Liver (tissue), 9 donors: ENCODE results near the gene WWC2. TPM values are rescaled to one million over a fixed set of nuclear protein-coding genes. Genes with fewer than 3 reads are reported as not detected.

Experiments used
- DNase-seq: peaks from one replicate; pipeline ENCODE4 v3.0.0-alpha.2; 2017; ENCODE audit warnings: low spot score
- H3K27ac ChIP-seq, 2 donors: one replicate each; pipeline ENCODE4 v1.7.0; 2013; ENCODE audit warnings: inconsistent platforms in 2 of 2, low read length in 2 of 2, control low read depth in 1 of 2, low read depth in 1 of 2, mild to moderate bottlenecking in 1 of 2
- H3K27me3 ChIP-seq, 4 donors: one replicate each; pipeline versions ENCODE4 v1.6.1 to v1.7.0; 2013; ENCODE audit warnings: low read length in 3 of 4, inconsistent platforms in 1 of 4, mild to moderate bottlenecking in 1 of 4, moderate library complexity in 1 of 4; ENCODE audit not compliant: control insufficient read depth in 4 of 4, insufficient read depth in 4 of 4
- H3K36me3 ChIP-seq, 4 donors: one replicate each; pipeline versions ENCODE4 v1.6.1 to v1.7.0; 2013; ENCODE audit warnings: low read length in 3 of 4, mild to moderate bottlenecking in 3 of 4, low read depth in 1 of 4, moderate library complexity in 1 of 4; ENCODE audit not compliant: control insufficient read depth in 4 of 4, insufficient read depth in 3 of 4
- H3K4me1 ChIP-seq, 4 donors: one replicate each; pipeline versions ENCODE4 v1.6.1 to v1.7.0; 2013; ENCODE audit warnings: low read length in 3 of 4, mild to moderate bottlenecking in 3 of 4, moderate library complexity in 1 of 4; ENCODE audit not compliant: control insufficient read depth in 4 of 4, insufficient read depth in 4 of 4
- H3K4me3 ChIP-seq, 3 donors: one replicate each; pipeline versions ENCODE4 v1.6.1 to v1.7.0; 2013; ENCODE audit warnings: low read length in 3 of 3, control low read depth in 1 of 3, low read depth in 1 of 3, mild to moderate bottlenecking in 1 of 3
- H3K9ac ChIP-seq, 2 donors: one replicate each; pipeline ENCODE4 v1.7.0; 2013; ENCODE audit warnings: low read length in 2 of 2, mild to moderate bottlenecking in 2 of 2, moderate library complexity in 2 of 2, control low read depth in 1 of 2, low read depth in 1 of 2
- H3K9me3 ChIP-seq, 4 donors: one replicate each; pipeline versions ENCODE4 v1.6.1 to v1.7.0; 2013; ENCODE audit warnings: low read length in 3 of 4; ENCODE audit not compliant: control insufficient read depth in 4 of 4
- EGR1 ChIP-seq, 2 donors: IDR thresholded peaks; 2 replicates each; pipeline ENCODE4 v1.6.1; 2016 to 2018; ENCODE audit warnings: antibody characterized with exemption in 2 of 2, low read depth in 2 of 2
- FOXA2 ChIP-seq: IDR thresholded peaks from 2 replicates; pipeline ENCODE4 v1.6.1; 2016; ENCODE audit warnings: antibody characterized with exemption
- GABPA ChIP-seq, 2 donors: IDR thresholded peaks in 1 of 2; conservative IDR thresholded peaks in 1 of 2; 2 replicates each; pipeline ENCODE4 v1.6.1; 2016; ENCODE audit warnings: antibody characterized with exemption in 2 of 2, mild to moderate bottlenecking in 1 of 2, moderate library complexity in 1 of 2
- HNF4A ChIP-seq, 2 donors: conservative IDR thresholded peaks; 2 replicates each; pipeline ENCODE4 v1.6.1; 2016; ENCODE audit warnings: antibody characterized with exemption in 2 of 2, mild to moderate bottlenecking in 2 of 2
- HNF4G ChIP-seq: IDR thresholded peaks from 2 replicates; pipeline ENCODE4 v1.6.1; 2016; ENCODE audit warnings: antibody characterized with exemption
- JUND ChIP-seq, 2 donors: IDR thresholded peaks; 2 replicates each; pipeline ENCODE4 v1.6.1; 2016; ENCODE audit warnings: antibody characterized with exemption in 2 of 2
- NR2F2 ChIP-seq: IDR thresholded peaks from 2 replicates; pipeline ENCODE4 v1.6.1; 2016; ENCODE audit warnings: antibody characterized with exemption
- RAD21 ChIP-seq, 2 donors: IDR thresholded peaks; 2 replicates each; pipeline ENCODE4 v1.6.1; 2016; ENCODE audit warnings: antibody characterized with exemption in 2 of 2, mild to moderate bottlenecking in 2 of 2
- RXRA ChIP-seq, 2 donors: IDR thresholded peaks; 2 replicates each; pipeline ENCODE4 v1.6.1; 2017 to 2018; ENCODE audit warnings: antibody characterized with exemption in 2 of 2, mild to moderate bottlenecking in 1 of 2
- SP1 ChIP-seq: IDR thresholded peaks from 2 replicates; pipeline ENCODE4 v1.6.1; 2018; ENCODE audit warnings: antibody characterized with exemption, mild to moderate bottlenecking
- TAF1 ChIP-seq: conservative IDR thresholded peaks from 2 replicates; pipeline ENCODE4 v1.6.1; 2016; ENCODE audit warnings: antibody characterized with exemption, mild to moderate bottlenecking
- YY1 ChIP-seq: IDR thresholded peaks from 2 replicates; pipeline ENCODE4 v1.6.1; 2016; ENCODE audit warnings: antibody characterized with exemption, mild to moderate bottlenecking
- WGBS: extraction: QIAGEN DNeasy Blood & Tissue Kit; methylation state at CpG from one replicate; pipeline ENCODE4 v1.1.7; 2013; 5-methylcytosine and 5-hydroxymethylcytosine counted together
- polyA plus RNA-seq, 2 donors: library from polyadenylated mRNA; stranded (reverse) in 1 of 2; unstranded in 1 of 2; fragments of 200-250 nt in 1 of 2; fragments of >200 nt in 1 of 2; fragmentation: Nextera tagmentation in 1 of 2; extraction: Ambion mirVana in 1 of 2; gene quantifications; one replicate each; pipeline versions ENCODE4 v1.2.1 to v1.2.3, GENCODE V29; 2013 to 2015
- total RNA-seq, 2 donors: library from RNA; depleted of rRNA; stranded (reverse); fragments of >200 nt; gene quantifications; one replicate each; pipeline ENCODE4 v1.2.3, GENCODE V29; 2014
- TF ChIP-seq, protein P1 (sequence below): IDR thresholded peaks from 2 replicates; pipeline ENCODE4 v1.6.1; 2016; ENCODE audit warnings: antibody characterized with exemption
- TF ChIP-seq, protein P2 (sequence below): fragments of 150-350 bp; IDR thresholded peaks from 2 replicates; pipeline ENCODE4 v1.5.1; 2017; ENCODE audit warnings: improper control_type of control experiment, low read depth, low read length; ENCODE audit not compliant: missing input control
- TF ChIP-seq, protein P3 (sequence below): IDR thresholded peaks from 2 replicates; pipeline ENCODE4 v1.6.1; 2016; ENCODE audit warnings: antibody characterized with exemption
- donor health status: healthy.
- donor health status: healthy.
- donor health status: healthy.
- donor health status: healthy.
- donor health status: healthy.

Gene WWC2
- total and polyA plus RNA-seq, 4 donors, result 8.6 to 60.1 (median 13.3) TPM

DNA sequence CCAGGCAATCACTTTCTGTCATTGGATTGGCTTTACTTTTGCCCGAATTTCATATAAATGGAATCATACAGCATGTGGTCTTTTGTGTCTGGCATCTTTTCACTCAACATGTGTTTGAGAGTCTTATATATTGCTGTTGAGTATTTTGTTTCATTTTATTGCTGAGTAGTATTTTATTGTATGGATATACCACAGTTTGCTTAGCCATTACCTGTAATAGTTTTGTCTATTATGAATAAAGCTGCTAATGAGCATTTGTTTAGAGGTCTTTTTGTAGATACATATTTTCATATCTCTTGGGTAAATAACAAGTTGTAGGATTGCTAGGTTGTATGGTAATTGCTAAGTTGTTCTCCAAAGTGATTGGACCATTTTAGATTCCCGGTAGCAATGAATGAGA lies 105.7 kb downstream of the WWC2 start:
- Histone ChIP-seq H3K4me1 (peaks cover 0 to 8% (median 0%) of the 10 kb centered on the region in 4 donors), H3K27ac (no peak overlapping the region), H3K36me3 (peaks cover 0 to 4% (median 2%) of the 10 kb centered on the region in 4 donors), H3K9ac (no peak overlapping the region), H3K9me3 (no peaks in the 10 kb centered on the region), H3K4me3 (no peak overlapping the region), H3K27me3 (no peaks in the 10 kb centered on the region)
- 92% methylated on average over 2 of the region's 2 CpGs for WGBS
- TF ChIP-seq JUND (IDR thresholded peaks at IDR 0.05), result no peak
- DNase-seq, result no peak

DNA sequence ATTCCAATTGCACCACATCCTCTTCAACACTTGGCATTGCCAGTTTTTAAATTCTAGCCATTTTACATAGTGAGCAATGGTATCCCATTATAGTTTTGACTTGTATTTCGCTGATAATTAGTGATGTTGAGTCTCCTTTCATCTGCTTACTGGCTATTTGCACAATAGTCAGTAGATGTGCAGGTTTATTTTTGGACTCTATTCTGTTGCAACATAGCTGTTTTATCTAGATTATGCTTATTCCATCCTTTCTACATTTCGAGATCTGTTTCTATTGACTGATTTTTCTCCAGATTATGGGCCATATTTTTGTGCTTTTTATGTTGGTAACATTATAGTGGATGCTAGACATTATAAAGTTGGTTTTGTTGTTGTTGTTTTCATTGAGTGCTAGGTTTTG lies 106.1 kb downstream of the WWC2 start:
- peak; percentile 71 to 78 for TF ChIP-seq HNF4A (conservative IDR thresholded peaks at IDR 0.05)
- TF ChIP-seq GABPA (IDR thresholded peaks at IDR 0.05 in 1 of 2, conservative IDR thresholded peaks at IDR 0.05 in 1 of 2), result no peak
- TF ChIP-seq, protein P1, sequence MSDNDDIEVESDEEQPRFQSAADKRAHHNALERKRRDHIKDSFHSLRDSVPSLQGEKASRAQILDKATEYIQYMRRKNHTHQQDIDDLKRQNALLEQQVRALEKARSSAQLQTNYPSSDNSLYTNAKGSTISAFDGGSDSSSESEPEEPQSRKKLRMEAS, result no peak
- peak in 1 of 2 donors; percentile 29 for TF ChIP-seq RAD21 (IDR thresholded peaks at IDR 0.05)
- peak; percentile 34 for TF ChIP-seq HNF4G
- H3K9ac ChIP-seq, result no peak overlapping the region
- H3K4me1 ChIP-seq, result peaks cover 0 to 8% (median 0%) of the 10 kb centered on the region in 4 donors
- H3K36me3 ChIP-seq, result peaks cover 0 to 4% (median 2%) of the 10 kb centered on the region in 4 donors
- H3K9me3 ChIP-seq, result no peaks in the 10 kb centered on the region
- WGBS, result 14% methylated on average over 2 of the region's 2 CpGs
- no peak overlapping the region for H3K27ac ChIP-seq
- no peaks in the 10 kb centered on the region for H3K27me3 ChIP-seq
- H3K4me3 ChIP-seq, result no peak overlapping the region
- no peak for DNase-seq

DNA sequence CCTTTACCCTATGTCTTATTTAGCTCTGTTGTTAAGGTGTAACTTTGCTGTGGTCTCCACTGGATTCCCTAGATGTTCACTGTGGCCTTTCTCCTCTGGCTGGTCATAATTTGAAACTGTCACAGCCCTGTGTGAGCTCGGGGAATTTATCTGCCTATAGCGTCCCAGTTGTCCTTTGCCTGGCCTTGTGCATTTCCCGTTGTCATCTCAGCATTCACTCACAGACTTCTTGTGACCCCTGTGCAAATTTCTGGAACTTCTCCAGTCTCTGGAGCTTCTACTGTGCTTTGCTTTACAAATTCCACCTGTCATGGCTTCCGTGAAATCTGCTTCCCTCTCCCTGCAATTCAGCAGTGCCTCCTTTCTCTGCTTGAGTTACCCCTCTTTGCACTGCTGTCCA lies 106.7 kb downstream of the WWC2 start:
- peaks cover 0 to 4% (median 2%) of the 10 kb centered on the region in 4 donors for H3K36me3 ChIP-seq
- 69% methylated on average over 4 of the region's 4 CpGs for WGBS
- peaks cover 0 to 8% (median 0%) of the 10 kb centered on the region in 4 donors for H3K4me1 ChIP-seq
- H3K27me3 ChIP-seq, result no peaks in the 10 kb centered on the region
- no peak overlapping the region for H3K27ac ChIP-seq
- TF ChIP-seq HNF4A (conservative IDR thresholded peaks at IDR 0.05) (no peak), NR2F2 (peak; percentile 9), EGR1 (IDR thresholded peaks at IDR 0.05; ENCODE audit: low read depth in 2 of 2) (no peak), JUND (IDR thresholded peaks at IDR 0.05) (no peak), YY1 (no peak), RAD21 (IDR thresholded peaks at IDR 0.05) (no peak)
- TF ChIP-seq, protein P2, sequence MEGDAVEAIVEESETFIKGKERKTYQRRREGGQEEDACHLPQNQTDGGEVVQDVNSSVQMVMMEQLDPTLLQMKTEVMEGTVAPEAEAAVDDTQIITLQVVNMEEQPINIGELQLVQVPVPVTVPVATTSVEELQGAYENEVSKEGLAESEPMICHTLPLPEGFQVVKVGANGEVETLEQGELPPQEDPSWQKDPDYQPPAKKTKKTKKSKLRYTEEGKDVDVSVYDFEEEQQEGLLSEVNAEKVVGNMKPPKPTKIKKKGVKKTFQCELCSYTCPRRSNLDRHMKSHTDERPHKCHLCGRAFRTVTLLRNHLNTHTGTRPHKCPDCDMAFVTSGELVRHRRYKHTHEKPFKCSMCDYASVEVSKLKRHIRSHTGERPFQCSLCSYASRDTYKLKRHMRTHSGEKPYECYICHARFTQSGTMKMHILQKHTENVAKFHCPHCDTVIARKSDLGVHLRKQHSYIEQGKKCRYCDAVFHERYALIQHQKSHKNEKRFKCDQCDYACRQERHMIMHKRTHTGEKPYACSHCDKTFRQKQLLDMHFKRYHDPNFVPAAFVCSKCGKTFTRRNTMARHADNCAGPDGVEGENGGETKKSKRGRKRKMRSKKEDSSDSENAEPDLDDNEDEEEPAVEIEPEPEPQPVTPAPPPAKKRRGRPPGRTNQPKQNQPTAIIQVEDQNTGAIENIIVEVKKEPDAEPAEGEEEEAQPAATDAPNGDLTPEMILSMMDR, result no peak
- TF ChIP-seq, protein P1, result no peak
- no peaks in the 10 kb centered on the region for H3K9me3 ChIP-seq
- no peak overlapping the region for H3K4me3 ChIP-seq
- H3K9ac ChIP-seq, result no peak overlapping the region
- no peak for DNase-seq

DNA sequence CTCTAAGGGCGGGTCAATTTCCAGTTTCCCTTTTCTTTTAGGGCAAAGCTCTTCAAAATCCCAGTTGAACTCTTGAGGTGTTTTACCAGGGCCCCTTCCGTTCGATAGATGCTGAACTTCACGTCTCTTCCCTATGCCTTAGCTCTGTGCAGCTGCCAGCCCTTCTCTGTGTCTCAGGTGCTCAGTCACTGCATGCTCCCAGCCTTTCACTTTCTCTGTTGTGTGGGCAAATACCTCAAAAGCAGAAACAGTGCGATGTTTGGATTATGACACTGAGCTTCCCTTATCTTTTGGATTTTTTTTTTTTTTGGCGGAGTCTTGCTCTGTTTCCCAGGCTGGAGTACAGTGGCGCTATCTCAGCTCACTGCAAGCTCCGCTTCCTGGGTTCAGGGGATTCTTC lies 112.5 kb downstream of the WWC2 start:
- DNase-seq, result no peak
- WGBS, result 93% methylated on average over 8 of the region's 8 CpGs
- H3K9ac ChIP-seq, result no peak overlapping the region
- no peaks in the 10 kb centered on the region for H3K4me1 ChIP-seq
- no peak overlapping the region for H3K27ac ChIP-seq
- H3K36me3 ChIP-seq, result peaks cover 0 to 4% (median 2%) of the 10 kb centered on the region in 4 donors
- no peaks in the 10 kb centered on the region for H3K27me3 ChIP-seq
- no peak overlapping the region for H3K4me3 ChIP-seq
- H3K9me3 ChIP-seq, result no peaks in the 10 kb centered on the region
- TF ChIP-seq, protein P3, sequence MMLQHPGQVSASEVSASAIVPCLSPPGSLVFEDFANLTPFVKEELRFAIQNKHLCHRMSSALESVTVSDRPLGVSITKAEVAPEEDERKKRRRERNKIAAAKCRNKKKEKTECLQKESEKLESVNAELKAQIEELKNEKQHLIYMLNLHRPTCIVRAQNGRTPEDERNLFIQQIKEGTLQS, result no peak
- TF ChIP-seq TAF1, result no peak
- no peak for TF ChIP-seq FOXA2
- TF ChIP-seq NR2F2, result no peak
- no peak for TF ChIP-seq RAD21 (IDR thresholded peaks at IDR 0.05)
- TF ChIP-seq YY1, result no peak
- TF ChIP-seq, protein P2, result no peak
- no peak for TF ChIP-seq GABPA (IDR thresholded peaks at IDR 0.05 in 1 of 2, conservative IDR thresholded peaks at IDR 0.05 in 1 of 2)
- TF ChIP-seq EGR1 (IDR thresholded peaks at IDR 0.05; ENCODE audit: low read depth in 2 of 2), result no peak
- no peak for TF ChIP-seq RXRA (IDR thresholded peaks at IDR 0.05)
- no peak for TF ChIP-seq SP1
- no peak for TF ChIP-seq JUND (IDR thresholded peaks at IDR 0.05)
- TF ChIP-seq, protein P1, result no peak
- TF ChIP-seq HNF4G, result no peak
